SU-DHL-6 (cell line): ENCODE measurements around the gene ANGPTL8.

Source experiments
- EZH2phosphoT487 ChIP-seq: fragments of 200-600 bp; sonication (generic), shearing (Covaris generic); conservative IDR thresholded peaks from 2 replicates; pipeline ENCODE4 v1.6.1; 2018; ENCODE audit warnings: mild to moderate bottlenecking, antibody characterized with exemption, low read length, moderate library complexity, mixed read lengths
- TF ChIP-seq, protein P1 (sequence below): fragments of 200-600 bp; sonication (generic); IDR thresholded peaks from one replicate; pipeline ENCODE4 v1.5.1; 2017; ENCODE audit warnings: antibody characterized with exemption, mild to moderate bottlenecking, low read length, moderate library complexity; ENCODE audit not compliant: insufficient read depth, poor library complexity, severe bottlenecking

DNA sequence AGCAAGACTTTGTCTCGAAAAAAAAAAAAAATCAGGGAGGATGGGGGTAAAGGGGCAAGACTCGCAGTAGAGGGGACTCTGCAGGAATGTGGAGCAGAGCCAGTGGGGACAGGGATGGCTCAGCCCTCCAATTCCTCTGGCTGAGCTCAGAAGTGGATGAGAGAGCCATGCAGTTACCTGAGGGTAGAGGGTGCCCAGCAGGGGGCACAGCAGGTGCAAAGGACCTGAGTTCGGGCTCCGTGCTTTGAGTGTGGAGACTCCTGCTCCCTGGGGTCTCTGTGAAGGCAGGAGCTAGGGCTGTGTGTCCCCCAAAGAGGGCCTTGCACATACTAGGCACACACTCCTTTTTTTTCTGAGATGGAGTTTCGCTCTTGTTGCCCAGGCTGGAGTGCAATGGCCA, 15.2 kb downstream of the ANGPTL8 start:
- TF ChIP-seq, protein P1, sequence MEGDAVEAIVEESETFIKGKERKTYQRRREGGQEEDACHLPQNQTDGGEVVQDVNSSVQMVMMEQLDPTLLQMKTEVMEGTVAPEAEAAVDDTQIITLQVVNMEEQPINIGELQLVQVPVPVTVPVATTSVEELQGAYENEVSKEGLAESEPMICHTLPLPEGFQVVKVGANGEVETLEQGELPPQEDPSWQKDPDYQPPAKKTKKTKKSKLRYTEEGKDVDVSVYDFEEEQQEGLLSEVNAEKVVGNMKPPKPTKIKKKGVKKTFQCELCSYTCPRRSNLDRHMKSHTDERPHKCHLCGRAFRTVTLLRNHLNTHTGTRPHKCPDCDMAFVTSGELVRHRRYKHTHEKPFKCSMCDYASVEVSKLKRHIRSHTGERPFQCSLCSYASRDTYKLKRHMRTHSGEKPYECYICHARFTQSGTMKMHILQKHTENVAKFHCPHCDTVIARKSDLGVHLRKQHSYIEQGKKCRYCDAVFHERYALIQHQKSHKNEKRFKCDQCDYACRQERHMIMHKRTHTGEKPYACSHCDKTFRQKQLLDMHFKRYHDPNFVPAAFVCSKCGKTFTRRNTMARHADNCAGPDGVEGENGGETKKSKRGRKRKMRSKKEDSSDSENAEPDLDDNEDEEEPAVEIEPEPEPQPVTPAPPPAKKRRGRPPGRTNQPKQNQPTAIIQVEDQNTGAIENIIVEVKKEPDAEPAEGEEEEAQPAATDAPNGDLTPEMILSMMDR = no peak
- TF ChIP-seq EZH2phosphoT487 = no peak
